GM18520 (cell line): Measurements from ENCODE around the gene IL1RAPL1.

ENCODE experiments used
- ATAC-seq: cut with Tn5 transposase; IDR thresholded peaks from one replicate; pipeline ENCODE4 v1.9.1; 2021; ENCODE audit not compliant: unreplicated experiment

IL1RAPL1 gene

GRCh38 chrX:29852767-29853166, 1265.5 kb downstream of the IL1RAPL1 start:
- ATAC-seq, result no peak

DNA sequence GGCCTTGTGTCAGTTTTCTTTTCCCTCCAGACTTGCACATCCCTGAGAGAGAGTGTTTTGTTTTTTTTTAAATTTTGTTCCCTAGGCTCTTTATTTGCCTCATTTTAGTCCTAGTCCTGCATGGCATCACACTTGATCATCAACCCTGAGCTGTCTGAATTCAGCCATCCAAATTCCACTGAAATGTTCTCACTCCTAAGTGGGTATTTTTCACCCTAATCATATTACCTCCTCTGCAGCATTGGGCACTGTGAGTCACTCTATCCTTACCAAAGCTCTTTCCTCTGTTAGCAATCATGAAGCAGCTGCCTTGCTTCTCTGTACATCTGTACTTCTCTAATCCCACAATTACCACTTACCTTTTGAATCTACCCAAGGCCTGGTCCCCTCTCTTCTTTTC, 1271.5 kb downstream of the IL1RAPL1 start:
- ATAC-seq, result no peak

GRCh38 chrX:29862126-29862677, 1275.0 kb downstream of the IL1RAPL1 start:
- ATAC-seq, result no peak

DNA sequence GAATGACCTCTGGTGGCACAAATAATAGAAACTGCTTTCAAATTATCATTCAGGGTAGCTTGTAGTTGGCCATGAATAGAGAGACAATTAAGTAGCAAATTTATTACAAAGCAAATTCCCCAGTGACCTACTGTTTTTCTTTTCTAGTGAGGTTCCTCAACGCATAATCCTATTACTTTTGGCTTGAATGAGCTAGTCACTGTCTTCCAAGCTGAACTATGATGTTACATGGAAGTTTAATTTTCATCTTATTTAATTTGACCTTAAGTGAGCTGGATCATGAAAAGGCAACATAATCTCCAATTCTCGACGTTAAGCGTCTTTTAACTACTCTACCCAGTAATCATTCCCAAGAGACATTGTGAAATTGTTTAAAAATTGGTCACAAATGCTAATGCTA, 1280.7 kb downstream of the IL1RAPL1 start:
- ATAC-seq, result no peak

DNA sequence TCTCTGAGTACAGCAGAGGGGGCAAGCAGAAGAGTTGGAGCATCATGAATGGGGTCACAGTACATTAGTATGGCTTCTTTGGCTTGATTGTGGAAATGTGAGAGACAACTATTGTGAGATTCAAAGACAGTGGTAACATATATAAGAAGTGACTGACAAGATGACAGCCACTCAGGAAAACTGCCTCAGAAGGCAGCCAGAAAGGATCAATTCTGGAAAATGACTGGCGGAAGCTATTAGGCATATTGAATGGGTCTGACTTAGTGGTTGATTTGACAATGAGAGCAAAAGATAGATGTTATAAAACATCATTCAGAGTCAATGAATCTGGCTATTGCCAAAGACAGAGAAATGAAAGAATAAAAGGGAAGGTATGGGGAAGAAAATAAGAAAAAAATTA, 1282.6 kb downstream of the IL1RAPL1 start:
- ATAC-seq, result no peak

- ATAC-seq, result no peak
Measured at GRCh38 chrX:29870608-29871007, 1283.4 kb downstream of the IL1RAPL1 start.

GRCh38 chrX:29872831-29873230, 1285.6 kb downstream of the IL1RAPL1 start:
- ATAC-seq, result no peak

- ATAC-seq, result no peak
Measured at GRCh38 chrX:29876733-29877132, 1289.5 kb downstream of the IL1RAPL1 start.

DNA sequence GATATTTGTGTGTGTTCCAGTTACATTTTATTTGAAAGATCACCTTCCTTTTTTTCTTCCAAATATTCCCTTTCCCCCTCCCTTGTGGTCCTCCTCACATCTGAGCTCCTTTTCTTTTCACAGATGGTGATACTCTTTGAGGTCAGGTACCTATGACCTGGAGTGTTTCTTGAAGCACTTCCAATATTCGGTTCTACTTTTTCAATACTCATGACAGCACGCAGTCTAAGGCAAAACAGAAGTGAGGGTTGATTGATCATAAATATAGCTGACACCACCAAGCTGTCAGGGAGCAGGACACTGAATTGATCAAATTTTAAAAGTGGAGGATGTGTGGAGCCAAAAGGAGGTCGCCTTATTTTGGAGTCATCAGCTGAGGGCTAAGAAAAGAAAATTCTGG, 1293.7 kb downstream of the IL1RAPL1 start:
- ATAC-seq, result no peak

DNA sequence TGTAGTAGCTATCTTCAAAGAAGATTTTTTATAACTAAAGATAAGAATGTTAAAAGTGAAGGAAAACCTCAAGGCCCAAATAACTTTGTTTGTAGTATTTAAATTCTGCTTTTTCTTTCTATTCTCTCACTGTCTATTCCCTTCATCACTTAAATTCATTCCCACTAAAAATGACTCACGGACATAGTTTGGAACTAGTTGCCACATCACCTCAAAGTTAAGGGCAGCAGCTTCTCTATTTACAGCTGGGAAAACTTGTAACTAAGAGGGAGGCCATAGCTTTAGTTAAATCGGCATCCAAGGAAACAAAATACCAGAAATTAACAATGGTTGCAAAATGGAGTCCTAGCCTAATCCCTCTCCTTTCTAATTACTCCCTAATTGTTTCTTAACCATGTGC, 1302.8 kb downstream of the IL1RAPL1 start:
- ATAC-seq, result no peak

- no peak for ATAC-seq
Measured at GRCh38 chrX:29890646-29891200, 1303.5 kb downstream of the IL1RAPL1 start.

DNA sequence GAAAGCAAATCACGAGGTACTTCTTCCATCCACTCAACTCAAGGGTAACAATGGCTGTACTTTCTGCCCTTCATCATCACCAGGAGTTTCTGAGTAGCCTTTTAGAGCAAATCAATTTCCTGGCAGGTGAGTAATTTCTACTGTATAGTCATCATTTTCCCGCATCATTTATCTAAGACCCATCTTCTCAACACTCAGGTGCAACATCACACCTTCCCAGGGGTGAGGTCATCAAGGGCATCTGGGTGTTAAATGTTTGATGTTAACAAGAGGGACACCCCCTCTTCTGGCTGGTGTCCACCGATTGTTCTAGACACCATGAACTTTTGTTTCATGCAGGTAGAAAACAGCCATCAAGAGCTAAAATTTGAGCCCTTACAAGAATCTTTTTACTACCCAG, 1314.8 kb downstream of the IL1RAPL1 start:
- ATAC-seq, result no peak

GRCh38 chrX:29903360-29903759, 1316.1 kb downstream of the IL1RAPL1 start:
- no peak for ATAC-seq

- no peak for ATAC-seq
Measured at GRCh38 chrX:29911673-29912072, 1324.4 kb downstream of the IL1RAPL1 start.

DNA sequence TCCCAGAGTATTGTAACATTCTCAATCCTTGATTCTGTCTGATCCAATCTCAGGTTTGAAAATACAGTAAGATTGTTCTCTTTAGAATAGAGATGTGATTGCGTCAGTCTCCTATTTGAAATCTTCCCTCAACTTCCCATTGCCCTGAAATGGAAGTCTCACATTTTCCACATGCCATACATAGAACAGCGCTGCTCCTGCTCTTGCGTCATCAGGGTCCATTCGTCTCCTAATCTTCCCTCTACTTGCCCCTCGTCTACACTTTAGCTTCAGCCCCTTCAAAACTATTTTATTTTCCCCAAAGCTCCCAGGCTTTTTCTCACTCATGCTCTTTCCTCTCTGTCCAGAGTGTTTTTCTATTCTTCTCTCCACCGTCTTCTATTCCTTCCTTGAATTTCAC, 1326.4 kb downstream of the IL1RAPL1 start:
- ATAC-seq, result no peak

DNA sequence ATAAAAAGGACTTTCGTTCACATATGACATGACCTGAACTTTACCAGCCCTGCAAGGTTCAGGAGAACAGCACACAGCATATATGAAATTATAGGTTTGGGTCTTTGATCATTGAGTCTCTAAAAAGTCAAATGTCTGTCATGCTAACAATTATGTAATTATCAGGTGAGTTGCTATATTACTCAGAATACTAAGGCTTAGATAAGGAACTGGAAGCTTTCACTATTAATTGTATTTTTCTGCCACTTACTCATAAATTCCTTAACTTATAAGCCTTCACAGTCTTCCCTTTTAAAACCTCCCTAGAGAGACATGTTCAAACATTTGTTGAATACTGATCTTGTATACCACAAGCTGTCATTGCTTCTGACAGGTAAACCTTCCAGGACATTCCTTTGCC, 1335.4 kb downstream of the IL1RAPL1 start:
- no peak for ATAC-seq

GRCh38 chrX:29926056-29926455, 1338.8 kb downstream of the IL1RAPL1 start:
- ATAC-seq, result no peak

DNA sequence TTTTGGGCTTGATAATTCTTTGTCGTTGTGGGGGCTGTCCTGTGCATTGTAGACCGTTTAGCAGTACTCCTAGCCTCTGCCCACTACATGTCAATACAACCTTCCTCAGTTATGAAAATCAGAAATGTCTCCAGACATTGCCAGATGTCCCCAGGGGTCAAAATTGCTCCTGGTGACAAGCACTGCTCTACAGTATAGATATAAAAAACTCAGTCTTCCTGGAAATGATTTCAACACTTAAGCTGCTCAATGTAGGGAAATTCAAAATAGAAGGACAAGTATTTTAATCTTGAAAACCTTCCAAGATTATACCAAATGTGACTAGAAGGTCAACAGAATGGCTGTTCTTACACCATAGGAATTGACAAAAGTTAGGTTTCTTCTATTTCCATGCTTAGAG, 1339.4 kb downstream of the IL1RAPL1 start:
- ATAC-seq, result no peak

DNA sequence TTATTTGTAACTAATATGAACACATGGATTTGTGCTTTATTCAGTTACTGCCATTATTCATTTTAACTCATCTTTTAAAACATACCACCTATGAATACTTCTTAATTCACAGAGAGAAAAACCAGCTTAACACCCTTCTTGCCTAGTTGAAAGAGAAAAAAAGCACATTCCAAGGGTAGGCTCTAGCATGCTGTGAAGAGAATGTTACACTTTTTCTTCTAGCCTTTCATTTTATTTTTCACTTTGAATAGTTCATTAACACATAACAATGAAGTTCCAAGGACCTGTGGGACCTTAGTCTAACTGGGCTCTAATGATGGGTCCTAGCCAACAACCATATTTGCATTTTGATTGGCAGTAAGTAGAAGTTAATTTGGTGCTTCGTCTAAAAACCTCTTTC, 1348.2 kb downstream of the IL1RAPL1 start:
- ATAC-seq, result no peak

- no peak for ATAC-seq
Measured at GRCh38 chrX:29940750-29941149, 1353.5 kb downstream of the IL1RAPL1 start.

GRCh38 chrX:29941287-29941686, 1354.0 kb downstream of the IL1RAPL1 start:
- ATAC-seq, result no peak

DNA sequence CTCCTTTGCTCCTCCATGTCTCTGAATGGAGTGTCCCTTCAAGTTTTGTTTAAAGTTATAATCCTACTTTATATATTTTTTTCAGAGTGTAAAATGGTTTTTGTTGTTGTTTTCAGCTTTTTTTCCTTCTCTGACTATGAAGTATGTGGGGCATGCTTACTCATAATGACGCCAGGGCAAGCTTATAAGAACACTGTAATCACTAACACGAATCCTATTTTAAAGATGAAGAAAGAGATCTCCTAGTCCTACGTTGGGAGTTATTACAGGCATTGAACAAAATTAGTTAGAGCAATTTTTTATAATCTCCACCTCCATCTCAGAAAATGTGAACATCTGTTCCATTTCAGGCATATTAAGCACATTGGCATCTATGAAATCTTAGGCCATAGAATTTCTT, 1360.0 kb downstream of the IL1RAPL1 start:
- ATAC-seq, result no peak

DNA sequence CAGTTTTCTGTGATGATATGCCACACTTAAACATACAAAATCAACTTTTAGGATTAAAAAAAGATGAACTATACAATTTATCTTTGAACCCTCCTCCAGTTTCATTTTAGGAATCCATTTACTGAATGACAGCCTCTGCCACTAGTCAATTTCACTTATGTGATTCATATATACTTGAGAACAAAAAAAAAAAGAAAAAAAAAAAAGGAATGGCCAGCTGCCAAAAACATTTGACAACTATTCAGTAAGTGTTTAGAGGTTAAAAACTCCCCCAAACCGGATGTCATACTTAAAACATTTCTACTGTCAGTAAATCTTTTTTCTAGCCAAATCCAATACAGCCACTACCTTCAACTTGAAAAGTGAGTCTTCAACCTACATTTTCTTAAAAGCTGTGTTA, 1361.4 kb downstream of the IL1RAPL1 start:
- ATAC-seq, result no peak
